Ishikawa (cell line): ENCODE results near the gene GALT.

Experiments used
- CEBPB ChIP-seq: IDR thresholded peaks from 2 replicates; pipeline ENCODE4 v1.6.1; 2012
- CREB1 ChIP-seq: IDR thresholded peaks from 2 replicates; pipeline ENCODE4 v1.6.1; 2012; ENCODE audit warnings: low read depth
- EGR1 ChIP-seq: IDR thresholded peaks from 2 replicates; pipeline ENCODE4 v1.6.1; 2012
- EP300 ChIP-seq: IDR thresholded peaks from 2 replicates; pipeline ENCODE4 v1.6.1; 2012; ENCODE audit warnings: borderline replicate concordance
- FOXM1 ChIP-seq: IDR thresholded peaks from 2 replicates; pipeline ENCODE4 v1.6.1; 2012; ENCODE audit warnings: low read depth, borderline replicate concordance
- NFIC ChIP-seq: IDR thresholded peaks from 2 replicates; pipeline ENCODE4 v1.6.1; 2012
- RAD21 ChIP-seq: IDR thresholded peaks from 2 replicates; pipeline ENCODE4 v1.6.1; 2012; ENCODE audit warnings: low read depth
- TAF1 ChIP-seq: IDR thresholded peaks from 2 replicates; pipeline ENCODE4 v1.6.1; 2012; ENCODE audit warnings: low read depth, mild to moderate bottlenecking
- TCF12 ChIP-seq: IDR thresholded peaks from 2 replicates; pipeline ENCODE4 v1.6.1; 2012; ENCODE audit warnings: low read depth
- TEAD4 ChIP-seq: IDR thresholded peaks from 2 replicates; pipeline ENCODE4 v1.6.1; 2012
- YY1 ChIP-seq: IDR thresholded peaks from 2 replicates; pipeline ENCODE4 v1.6.1; 2012; ENCODE audit warnings: low read depth
- ZBTB7A ChIP-seq: IDR thresholded peaks from 2 replicates; pipeline ENCODE4 v1.6.1; 2012; ENCODE audit warnings: low read depth
- TF ChIP-seq, protein P1 (sequence below): IDR thresholded peaks from 2 replicates; pipeline ENCODE4 v1.6.1; 2012
- TF ChIP-seq, protein P2 (sequence below): IDR thresholded peaks from 2 replicates; pipeline ENCODE4 v1.6.1; 2012
- TF ChIP-seq, protein P3 (sequence below): IDR thresholded peaks from 2 replicates; pipeline ENCODE4 v1.6.1; 2012; ENCODE audit warnings: low read depth, mild to moderate bottlenecking

Gene GALT

DNA sequence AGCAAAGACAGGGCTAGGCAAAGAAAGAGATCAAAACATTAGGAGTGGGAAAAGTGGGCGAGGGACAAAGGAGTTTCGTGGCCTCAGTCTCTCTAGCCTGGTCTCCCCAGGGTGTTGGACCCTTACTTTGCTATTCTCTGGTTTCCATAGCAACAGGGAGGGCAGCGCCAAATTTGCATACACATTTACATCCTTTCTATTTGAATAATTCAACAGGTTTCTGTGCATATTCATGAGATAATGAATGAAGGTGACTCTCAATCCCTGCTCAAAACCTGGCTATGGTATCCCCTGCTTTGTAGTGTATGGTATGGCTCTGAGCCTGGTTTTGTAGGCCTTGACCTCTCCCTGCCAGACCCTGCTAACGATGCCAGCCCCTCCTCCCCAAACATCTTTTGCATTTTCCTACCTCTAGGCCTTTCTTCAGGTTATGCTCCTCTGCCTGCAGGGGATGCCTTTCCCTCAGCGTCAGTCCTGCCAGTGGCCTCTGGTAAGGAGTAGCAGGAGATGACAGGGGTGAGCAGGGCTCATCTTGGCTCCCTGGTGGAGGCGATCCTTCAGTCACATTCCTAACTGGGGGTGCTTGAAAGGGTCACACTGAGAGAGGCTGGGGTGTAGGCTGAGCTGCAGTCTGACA is 44.4 kb upstream of the GALT start:
- TF ChIP-seq, protein P1, sequence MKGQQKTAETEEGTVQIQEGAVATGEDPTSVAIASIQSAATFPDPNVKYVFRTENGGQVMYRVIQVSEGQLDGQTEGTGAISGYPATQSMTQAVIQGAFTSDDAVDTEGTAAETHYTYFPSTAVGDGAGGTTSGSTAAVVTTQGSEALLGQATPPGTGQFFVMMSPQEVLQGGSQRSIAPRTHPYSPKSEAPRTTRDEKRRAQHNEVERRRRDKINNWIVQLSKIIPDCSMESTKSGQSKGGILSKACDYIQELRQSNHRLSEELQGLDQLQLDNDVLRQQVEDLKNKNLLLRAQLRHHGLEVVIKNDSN, result no peak
- no peak for TF ChIP-seq EGR1
- TF ChIP-seq RAD21, result no peak
- TF ChIP-seq CREB1, result no peak
- no peak for TF ChIP-seq TCF12
- TF ChIP-seq, protein P2, sequence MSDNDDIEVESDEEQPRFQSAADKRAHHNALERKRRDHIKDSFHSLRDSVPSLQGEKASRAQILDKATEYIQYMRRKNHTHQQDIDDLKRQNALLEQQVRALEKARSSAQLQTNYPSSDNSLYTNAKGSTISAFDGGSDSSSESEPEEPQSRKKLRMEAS, result no peak

DNA sequence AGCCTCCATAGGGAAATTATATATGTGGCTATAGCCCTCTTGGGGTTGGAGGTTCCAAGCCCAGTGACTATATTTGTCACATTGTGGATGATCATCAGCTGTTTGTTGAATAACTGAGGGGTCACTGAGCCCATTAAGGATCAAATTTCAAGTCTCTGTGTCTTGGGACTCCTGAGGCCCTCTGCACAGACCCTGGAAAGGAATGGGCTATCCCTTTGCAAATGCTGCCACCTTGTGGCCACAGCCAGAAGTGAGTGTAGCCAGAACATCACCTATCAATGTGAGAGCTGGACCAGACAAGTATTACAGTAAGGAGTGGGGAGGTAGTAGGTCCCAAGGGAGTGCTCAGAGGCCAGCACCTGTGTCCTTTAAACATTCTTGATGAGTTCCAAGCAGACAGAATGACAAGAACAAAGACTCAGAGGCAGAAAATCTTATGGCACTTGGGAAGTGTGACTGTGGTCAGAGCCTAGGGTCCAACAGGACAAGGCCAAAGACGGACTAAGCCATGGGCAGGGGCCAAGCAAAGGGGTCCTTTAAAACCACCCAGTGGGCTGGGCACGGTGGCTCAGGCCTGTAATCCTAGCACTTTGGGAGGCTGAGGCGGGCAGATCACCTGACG is 42.8 kb upstream of the GALT start:
- TF ChIP-seq RAD21 (peak; percentile 98), ZBTB7A (no peak)

DNA sequence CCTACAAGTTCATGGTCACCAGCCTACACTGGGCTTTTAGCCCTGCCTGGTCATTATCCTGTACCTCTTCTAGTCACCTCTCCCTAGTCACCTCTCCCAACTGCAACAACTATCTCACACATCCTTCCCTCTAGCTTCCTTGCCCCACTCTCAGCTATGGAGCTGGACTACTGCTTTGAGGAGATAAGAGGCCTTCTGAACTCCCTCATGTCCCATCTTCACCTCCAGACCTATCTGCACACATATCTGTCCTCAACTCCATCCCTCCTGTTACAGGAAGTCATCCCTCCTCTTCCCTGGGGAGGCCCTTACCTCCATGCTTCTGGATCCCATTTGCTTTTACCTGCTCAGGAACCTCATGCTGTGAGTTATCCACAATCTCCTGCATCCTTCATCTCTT is 40.3 kb upstream of the GALT start:
- TF ChIP-seq EP300, result no peak
- TF ChIP-seq CEBPB, result no peak
- TF ChIP-seq TEAD4, result no peak
- TF ChIP-seq TCF12, result no peak
- no peak for TF ChIP-seq FOXM1
- no peak for TF ChIP-seq YY1
- no peak for TF ChIP-seq EGR1
- TF ChIP-seq, protein P2, result no peak
- TF ChIP-seq CREB1, result no peak
- TF ChIP-seq, protein P1, result no peak
- no peak for TF ChIP-seq NFIC
- no peak for TF ChIP-seq RAD21

DNA sequence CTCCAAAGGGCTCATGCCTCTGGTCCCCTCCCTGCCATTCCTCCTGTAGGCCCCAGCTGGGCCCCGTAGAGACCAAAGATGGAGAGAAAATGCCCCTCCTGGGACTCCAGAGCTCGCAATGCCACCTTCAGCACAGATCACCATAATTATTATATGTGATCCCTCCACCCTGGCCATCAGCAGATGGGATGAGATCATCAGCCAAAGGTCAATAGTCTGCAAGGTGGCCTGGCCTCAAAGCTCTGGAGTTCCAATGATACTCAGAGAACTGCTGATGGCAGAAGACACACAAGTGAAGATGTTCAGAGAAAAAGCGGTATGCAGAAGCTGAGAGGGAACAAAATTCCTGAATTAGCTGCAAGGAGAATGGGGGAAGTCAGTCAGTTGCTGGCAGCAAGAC is 39.6 kb upstream of the GALT start:
- TF ChIP-seq TCF12 (no peak), FOXM1 (no peak), NFIC (no peak), TEAD4 (no peak), TAF1 (no peak), EGR1 (no peak), RAD21 (no peak), YY1 (no peak), ZBTB7A (no peak)
- TF ChIP-seq, protein P1, result no peak
- TF ChIP-seq, protein P2, result no peak

DNA sequence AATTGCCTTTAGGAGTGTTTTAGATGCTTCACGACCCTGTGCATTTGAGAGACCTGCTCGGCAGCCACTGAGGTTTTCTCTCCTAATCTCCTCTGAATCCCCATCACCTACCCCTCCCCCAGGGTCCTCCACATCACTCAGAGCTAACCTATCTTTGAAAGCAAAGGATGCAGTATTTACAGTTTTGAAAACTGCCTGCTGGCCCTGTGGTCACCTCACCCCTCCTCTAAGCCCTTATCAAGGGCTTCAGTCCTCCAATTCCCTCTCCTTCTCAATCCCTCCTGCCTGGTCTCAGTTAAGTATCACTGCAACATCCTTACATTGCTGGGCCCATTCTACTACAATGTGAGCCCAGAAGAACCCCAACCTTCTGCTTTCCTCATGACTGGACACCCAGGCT is 39.1 kb upstream of the GALT start:
- TF ChIP-seq TEAD4 (no peak), EGR1 (no peak), NFIC (no peak), RAD21 (no peak)

DNA sequence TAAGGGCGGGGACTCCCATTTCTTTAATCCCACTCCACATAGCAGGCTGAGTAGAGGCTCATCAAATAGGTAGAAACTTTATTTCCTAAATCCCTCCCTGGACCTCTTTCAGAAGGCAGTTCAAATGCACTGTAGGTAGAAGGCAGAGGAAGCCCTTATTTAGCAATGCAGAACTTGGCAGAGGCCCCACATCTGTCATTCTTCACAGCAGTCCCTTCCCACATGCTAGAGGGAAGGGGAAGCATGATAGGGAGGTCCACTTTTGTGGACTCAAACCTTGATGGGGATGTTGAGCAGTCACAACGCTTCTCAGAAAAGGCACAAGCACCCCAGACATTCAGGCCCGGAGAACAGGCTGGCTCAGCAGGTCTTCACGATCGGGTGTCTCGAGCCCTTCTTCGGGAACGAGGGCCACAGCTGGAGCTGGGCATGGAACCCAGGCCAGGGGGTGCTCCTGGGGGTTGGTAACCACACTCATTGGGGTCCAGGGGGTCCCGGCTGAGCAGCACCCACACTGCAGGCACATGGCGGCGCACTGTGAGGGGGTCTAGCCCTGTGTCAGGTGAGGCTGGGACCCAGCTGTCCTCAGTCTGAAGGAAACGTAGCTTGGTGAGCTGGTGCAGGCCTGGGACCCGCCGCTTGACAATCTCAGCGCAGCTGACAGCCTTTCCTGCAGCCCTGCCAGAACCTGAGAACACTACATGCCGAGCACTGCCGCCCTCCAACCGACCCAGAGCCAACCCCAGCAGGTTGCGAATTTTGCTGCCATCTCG is 35.9 kb upstream of the GALT start:
- TF ChIP-seq, protein P3, sequence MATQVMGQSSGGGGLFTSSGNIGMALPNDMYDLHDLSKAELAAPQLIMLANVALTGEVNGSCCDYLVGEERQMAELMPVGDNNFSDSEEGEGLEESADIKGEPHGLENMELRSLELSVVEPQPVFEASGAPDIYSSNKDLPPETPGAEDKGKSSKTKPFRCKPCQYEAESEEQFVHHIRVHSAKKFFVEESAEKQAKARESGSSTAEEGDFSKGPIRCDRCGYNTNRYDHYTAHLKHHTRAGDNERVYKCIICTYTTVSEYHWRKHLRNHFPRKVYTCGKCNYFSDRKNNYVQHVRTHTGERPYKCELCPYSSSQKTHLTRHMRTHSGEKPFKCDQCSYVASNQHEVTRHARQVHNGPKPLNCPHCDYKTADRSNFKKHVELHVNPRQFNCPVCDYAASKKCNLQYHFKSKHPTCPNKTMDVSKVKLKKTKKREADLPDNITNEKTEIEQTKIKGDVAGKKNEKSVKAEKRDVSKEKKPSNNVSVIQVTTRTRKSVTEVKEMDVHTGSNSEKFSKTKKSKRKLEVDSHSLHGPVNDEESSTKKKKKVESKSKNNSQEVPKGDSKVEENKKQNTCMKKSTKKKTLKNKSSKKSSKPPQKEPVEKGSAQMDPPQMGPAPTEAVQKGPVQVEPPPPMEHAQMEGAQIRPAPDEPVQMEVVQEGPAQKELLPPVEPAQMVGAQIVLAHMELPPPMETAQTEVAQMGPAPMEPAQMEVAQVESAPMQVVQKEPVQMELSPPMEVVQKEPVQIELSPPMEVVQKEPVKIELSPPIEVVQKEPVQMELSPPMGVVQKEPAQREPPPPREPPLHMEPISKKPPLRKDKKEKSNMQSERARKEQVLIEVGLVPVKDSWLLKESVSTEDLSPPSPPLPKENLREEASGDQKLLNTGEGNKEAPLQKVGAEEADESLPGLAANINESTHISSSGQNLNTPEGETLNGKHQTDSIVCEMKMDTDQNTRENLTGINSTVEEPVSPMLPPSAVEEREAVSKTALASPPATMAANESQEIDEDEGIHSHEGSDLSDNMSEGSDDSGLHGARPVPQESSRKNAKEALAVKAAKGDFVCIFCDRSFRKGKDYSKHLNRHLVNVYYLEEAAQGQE, result no peak
- TF ChIP-seq YY1 (no peak), FOXM1 (no peak), TAF1 (no peak), EGR1 (no peak), CREB1 (no peak), NFIC (no peak), TEAD4 (no peak), TCF12 (no peak), EP300 (no peak)
- TF ChIP-seq, protein P1, result no peak
